GM12891 (cell line): ENCODE results near the gene RBM39.

Experiments used
- POLR2A ChIP-seq: IDR thresholded peaks from 2 replicates; pipeline ENCODE4 v1.6.1; 2011; ENCODE audit warnings: low read depth, low read length, control low read depth
- POLR2AphosphoS5 ChIP-seq: IDR thresholded peaks from 2 replicates; pipeline ENCODE4 v1.6.1; 2011; ENCODE audit warnings: low read depth, low read length, control low read depth

DNA sequence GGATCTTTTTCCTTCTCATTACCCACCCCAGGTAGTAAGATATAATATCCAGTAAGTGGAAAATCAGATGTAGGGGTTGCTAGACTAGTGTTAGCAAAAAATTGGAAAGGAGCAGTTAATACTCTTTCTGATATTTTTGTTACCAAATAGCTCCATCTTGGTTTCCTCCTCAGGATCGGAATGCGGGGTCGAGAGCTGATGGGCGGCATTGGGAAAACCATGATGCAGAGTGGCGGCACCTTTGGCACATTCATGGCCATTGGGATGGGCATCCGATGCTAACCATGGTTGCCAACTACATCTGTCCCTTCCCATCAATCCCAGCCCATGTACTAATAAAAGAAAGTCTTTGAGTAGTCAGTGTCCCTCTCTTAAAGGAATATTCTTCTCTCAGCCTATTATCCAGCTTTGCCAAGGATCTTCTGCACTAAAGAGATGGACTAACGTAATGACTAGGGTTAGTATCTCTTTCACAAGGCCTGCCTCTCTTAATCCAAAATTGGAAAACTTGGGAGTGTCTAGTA is 41.4 kb downstream of the RBM39 start:
- TF ChIP-seq POLR2AphosphoS5 (no peak), POLR2A (no peak)
